ENCODE data around the gene WDR49.

The WDR49 gene

DNA sequence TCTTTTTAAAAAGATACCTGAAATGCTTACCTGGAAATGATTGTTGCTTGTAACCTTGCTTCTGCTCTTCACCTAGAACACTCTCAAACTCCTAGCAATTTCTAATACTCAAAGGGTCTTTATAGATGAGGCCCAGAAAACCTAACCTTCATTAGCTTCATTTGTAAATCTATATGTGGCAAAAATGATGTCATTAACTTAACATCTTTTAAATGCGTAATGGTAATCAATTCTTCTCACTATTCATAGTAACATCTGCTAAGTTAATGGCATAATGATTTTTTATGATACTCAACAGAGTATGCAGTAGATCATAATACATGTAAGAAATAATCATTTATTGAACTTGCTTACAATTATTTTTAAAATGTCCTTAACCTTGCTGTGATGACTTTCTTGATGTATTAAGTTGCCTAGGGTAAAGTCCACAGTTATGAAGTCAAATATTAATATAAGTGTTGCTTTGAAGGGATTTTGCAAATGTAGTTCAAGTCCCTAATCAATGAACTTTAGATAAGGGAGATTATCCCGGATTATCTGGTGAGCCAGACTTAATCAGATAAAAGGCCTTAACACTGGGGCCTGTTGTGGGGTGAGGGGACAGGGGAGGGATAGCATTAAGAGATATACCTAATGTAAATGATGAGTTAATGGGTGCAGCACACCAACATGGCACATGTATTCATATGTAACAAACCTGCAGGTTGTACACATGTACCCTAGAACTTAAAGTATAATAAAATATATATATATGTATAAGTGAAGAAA, 169.8 kb downstream of the WDR49 start:
- DNase-seq, result no peak

DNA sequence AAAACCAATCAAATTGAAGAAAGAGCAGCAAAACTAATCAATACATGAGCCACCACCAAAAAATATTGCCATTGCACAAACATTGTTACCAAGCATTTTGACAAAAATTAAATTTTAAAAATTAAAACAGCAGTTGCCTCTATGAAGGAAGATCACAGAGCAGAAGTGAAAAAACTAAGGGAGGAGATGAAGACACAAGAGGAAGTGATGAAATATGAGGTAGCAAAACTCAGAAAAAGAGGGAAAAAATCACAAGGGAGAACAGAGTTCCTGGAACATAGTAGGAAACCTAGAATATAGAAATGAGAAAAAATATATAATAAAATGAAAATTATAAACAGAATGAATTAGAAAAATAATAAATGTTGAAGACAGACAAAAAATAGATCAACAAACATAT, 172.6 kb downstream of the WDR49 start:
- no peak for DNase-seq

DNA sequence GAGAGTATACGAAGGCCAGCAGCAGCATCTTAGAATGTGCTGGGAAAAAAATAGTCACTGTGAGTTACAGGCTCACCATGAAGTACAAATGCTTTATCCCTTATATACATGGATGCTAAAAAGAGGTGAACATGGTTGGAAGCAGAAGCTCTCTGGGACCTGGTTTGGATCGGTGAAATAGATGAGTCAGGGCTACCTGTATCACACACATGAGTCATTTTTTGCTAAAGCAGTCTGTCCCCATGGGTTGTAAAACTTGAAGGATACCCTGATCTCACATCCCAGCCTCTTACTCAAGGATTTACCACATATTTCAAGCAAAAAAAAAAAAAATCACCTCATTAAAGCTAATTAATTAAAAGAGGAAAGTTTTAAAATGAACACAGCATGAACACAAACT, 173.0 kb downstream of the WDR49 start:
- DNase-seq, result no peak

DNA sequence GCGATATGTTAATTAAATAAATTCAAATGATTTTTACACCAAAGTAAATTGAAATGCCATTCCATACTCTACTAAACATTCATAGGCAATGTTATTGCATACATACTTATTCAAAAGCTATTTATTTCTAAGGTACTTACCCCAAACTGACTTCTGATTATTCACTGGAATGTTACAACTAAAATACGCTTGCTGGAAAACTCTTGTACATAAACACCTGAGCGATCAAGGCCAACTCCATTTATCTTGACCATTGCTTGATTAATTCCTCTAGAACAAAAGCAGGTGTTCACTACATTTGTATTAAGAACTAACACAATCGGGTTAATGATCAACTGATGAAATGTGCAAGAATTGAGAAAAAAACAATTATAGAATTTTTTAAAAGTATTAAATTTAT, 179.9 kb downstream of the WDR49 start, which contains the start of gene SERPINI2:
SERPINI2 (minus strand) TSS at position 180 of the 400 bp plus-strand sequence. CDS start 2,208 bp downstream, outside the sequence.
- DNase-seq, result no peak

DNA sequence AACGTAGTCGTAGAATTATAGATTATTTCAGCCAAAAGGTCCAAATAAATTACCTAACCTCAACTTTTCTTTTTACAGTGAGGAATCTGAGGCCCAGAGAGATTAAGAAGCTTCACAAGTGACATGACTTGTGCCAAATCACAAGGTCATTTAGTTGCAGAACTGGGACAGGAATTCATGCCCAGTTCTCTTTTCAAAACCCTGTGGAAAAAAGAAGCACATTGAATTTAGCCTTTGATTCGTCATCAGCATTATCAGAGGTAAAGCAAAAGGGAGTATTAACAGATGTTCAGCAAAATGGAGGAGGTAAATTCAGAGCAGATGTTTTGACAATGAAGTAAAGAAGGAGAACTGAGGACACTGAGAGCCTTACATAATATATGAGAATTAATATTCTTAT, 184.4 kb downstream of the WDR49 start:
- DNase-seq, result no peak

DNA sequence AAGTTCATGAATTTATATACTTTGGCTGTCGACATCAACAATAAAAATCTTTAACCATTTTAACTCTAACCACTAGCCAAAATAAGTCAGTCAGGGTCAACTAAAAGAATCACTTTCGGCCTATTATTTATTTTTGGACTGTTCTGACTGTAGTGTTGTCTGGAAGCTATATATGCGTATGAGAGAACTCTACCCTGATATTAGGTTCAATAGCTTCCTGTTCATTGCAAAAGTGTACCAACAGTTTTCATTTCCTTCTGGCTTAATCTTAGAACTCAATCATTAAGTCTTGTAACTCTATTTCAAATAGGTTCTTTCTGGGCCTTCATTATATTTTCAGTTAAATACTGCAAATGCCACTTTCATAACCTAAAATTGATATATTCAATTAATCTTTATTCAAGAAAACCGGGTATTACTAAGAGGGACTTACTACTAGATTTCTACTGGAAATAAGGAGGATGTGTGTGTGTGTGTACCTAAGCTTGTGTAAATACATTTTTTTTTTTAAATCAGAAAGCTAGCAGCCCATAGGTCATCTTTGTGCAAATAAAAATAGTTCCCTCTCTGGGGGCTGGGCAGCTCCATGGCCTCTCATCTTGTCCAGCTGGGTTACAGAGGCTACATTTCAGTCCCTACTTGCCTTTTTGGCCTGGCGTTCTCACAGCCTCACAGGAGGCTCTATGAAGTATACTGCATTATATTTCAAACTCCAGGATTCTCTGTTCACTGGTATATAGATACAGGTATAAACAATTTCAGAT, 185.7 kb downstream of the WDR49 start:
- no peak for DNase-seq

DNA sequence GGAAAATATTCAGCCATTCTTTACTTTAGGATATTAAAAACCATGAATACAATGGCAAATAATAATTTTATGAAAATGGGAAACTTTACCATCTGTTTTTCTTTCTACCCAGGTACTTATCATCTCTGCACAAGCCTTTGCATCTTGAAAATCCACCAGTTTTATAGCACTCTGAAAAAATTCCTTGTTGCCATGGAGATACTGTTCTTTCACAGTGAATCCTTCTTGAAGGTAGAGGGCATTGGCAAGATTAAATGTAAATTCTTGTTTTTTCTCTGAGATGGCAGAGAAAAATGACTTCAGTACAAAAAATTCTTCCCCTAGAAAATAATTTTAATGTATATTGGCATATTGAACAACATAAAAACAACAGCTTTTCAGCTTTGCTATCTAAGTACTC, 186.8 kb downstream of the WDR49 start:
- no peak for DNase-seq

DNA sequence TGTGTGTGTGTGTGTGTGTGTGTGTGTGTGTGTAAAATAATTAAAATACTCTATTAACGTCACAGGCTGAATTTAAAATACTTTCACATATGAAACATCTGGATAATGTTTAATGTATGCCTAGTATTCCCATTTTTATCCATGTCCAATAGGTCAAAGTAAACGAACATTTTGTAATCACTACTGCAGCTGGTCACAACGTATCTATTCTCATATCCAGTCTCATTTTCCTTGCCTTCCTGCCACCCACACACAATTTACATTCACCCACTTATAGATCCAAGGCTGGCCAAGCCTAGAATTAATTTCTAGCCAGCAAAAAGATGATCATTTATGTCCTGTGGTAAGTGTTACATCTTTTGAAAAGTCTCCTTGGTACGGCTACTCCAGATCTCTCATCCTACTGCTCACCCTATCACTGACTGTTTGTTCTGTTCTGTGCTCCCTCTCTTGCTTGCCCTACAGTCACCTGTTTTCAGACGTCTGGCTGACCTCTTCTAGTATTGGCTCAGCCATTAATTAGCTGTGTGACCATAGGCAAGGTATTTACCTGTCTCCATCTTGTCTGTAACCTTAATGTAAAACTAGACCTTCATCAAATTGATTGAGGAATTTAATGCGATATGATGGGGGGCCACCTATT, 197.5 kb downstream of the WDR49 start:
- DNase-seq, result no peak

DNA sequence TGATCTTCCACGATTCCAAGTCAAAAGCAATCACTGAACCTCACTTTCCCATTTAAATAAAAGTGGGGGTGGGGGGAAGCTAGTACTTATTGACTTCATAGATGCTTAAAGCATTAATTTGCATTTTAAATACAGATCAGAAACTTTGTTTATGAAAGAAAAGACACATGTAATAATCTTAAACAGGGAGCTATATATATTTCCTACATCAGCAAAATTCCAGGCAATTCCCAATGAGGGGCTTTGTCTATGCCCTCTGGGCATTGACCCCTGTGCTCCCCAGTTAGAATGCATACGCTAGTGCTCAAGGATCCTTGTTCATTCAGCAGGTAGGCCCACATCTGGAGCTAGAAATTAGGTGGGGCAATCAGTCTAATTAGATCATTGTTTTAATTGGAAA, 199.9 kb downstream of the WDR49 start:
- no peak for DNase-seq

DNA sequence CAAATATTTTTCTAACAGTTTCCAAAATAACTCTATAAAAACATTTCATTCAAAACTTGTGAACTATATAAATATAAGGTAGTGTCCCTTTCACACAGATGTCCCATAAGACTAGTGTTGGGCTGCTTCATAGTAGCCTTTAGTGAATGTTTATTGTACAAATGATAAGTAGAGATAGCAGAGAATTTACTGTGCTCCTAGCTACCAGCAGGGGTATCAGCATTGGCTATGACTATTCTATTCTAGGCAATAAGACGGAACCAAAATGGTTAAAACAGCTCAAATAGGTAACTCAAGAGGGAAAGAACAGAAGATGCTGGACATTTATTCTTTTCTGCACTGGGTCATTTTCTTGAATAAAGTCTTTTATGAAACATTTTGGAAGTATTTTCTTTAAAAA, 202.5 kb downstream of the WDR49 start:
- no peak for DNase-seq

DNA sequence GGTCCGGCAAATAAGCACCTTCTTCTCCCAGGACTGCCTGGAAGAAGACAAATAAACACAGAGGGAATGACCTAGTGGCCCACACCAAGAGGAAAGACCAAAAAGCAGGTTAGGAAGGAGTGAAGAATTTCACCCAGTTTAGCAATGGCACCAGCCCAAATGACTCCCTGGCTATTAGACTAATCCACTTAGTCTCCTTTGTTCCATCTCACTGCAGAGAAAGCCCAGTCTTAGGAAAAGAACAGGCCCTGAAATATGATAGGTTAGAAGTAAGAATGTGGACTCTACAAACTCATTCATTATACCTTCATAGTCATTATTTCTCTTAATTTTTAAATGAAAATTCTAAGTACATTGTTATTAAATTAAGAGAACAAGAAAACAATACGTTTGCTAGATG, 203.1 kb downstream of the WDR49 start:
- no peak for DNase-seq

DNA sequence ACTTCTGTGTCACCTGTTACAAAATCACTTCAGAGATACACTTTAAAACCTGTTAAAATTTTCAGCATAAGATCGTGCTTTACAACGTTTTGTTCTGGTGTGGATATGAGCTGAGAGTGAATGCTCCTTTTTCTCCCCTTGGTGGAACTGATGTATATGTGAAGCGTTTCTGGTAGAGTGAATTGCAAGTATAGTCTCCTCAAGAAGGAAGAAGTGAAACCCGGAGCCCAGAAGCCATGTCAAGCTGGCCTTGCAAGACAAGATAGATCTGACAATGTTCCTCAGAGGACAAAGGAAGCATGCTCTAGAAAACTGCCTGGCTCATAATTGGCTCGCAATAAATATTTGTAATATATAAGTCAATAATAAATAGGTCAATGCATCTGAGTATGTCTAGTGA, 203.5 kb downstream of the WDR49 start:
- DNase-seq, result no peak

DNA sequence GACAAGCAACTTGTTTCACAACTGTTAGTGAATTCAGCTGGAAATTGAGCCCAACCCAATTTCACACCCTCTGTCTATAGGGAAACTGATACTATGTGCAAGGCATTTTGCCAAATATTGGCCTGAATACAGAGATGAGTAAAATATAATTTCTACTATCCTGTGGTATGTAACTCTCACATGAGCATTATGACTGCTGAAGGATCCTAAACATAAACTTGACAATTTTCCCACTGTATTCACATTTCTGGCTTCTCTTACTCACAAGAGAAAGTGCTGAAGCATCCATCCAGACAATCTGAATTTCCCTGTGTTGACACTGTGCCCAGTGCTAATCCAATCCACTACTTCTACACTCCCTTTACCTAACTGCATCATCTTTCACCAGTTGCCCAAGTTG, 208.3 kb downstream of the WDR49 start:
- no peak for DNase-seq

DNA sequence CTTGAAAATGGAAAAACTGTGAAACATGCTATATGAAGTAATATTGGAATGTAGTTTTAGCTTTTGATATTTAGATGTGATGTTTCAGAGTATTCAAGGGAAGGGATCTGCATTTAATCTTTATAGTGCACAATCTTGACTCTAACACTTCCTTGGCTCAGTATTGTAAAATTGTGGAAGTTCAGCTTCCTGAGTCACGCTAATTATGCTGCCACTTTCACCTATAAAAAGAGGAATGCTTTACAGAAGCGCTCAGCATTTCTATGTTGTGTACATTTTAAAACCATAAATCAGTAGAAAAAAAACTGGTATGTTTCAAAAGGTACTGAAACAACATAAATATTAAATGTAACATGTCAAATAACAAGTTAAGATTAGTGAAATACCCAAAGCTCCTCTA, 212.5 kb downstream of the WDR49 start:
- no peak for DNase-seq

DNA sequence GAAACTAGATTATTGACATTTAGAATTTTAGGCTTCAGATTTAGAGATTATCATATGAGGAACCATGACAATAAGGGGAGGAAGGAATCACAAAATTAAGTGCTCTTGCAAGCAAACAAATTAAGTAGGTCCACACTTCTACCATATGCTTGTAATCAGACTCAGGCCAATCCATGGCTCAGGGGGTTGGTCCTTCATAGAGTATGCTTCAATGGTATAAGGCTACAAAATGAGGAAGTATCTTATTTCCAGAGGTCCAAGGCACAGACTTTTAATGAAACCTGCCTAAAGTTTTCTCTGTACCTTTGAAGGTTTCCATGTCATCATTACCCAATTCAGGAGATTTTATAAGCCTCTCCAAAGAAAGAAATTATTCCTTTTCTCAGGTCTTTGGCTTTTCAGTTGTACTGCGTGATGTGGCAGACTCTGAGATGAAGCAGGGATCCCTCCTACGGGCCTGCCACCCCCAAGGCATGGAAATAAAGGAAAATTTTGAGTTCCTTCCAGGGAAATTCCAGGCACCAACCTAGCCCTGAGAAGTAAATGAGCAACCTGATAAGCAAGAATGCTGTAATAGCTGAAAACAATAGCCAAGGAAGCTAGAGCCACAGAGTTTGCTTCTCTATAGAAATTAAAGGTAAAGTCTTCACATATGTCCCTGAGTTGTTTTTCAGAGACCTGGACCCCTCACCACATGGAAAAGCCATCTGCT, 216.2 kb downstream of the WDR49 start:
- no peak for DNase-seq
